MCF 10A (cell line): Measurements from ENCODE around the gene SDCCAG8. TPM values are rescaled to one million over a fixed set of nuclear protein-coding genes. Genes with fewer than 3 reads are reported as not detected.

Experiments
- BruUV-seq: library from RNA; stranded (reverse); fragments of 400-500 nt; replicated peaks from 2 replicates; lab custom pipeline; 2021; lab: Mats Ljungman, UMichigan
- CTCF ChIA-PET: fragments of 300-600 bp; sonication (Branson Sonifier 250); formaldehyde crosslinking; extraction: SDS; loops from one replicate; lab custom pipeline; 2021; ENCODE audit warnings: antibody characterized with exemption, inconsistent platforms; lab: Yijun Ruan, JAX
- POLR2A ChIA-PET: fragments of 300-600, 350-650 bp; sonication (Branson Sonifier 250); formaldehyde crosslinking; extraction: SDS; loops from one replicate; lab custom pipeline; 2020; ENCODE audit warnings: antibody characterized with exemption, inconsistent platforms; lab: Yijun Ruan, JAX
- DNase-seq: peaks from one replicate; pipeline ENCODE4 v3.0.0-alpha.2; 2018; ENCODE audit not compliant: unreplicated experiment
- H3K27ac Mint-ChIP-seq: one replicate; pipeline ENCODE4 v1.8.0; 2022; ENCODE audit warnings: mild to moderate bottlenecking, low read depth, mixed read lengths; ENCODE audit not compliant: unreplicated experiment
- H3K27me3 Mint-ChIP-seq: one replicate; pipeline ENCODE4 v1.8.0; 2022; ENCODE audit warnings: mixed read lengths; ENCODE audit not compliant: insufficient read depth, unreplicated experiment
- H3K36me3 Mint-ChIP-seq: one replicate; pipeline ENCODE4 v1.8.0; 2022; ENCODE audit warnings: mild to moderate bottlenecking, moderate library complexity, mixed read lengths; ENCODE audit not compliant: insufficient read depth, unreplicated experiment
- H3K4me1 Mint-ChIP-seq: one replicate; pipeline ENCODE4 v1.8.0; 2022; ENCODE audit warnings: mixed read lengths; ENCODE audit not compliant: insufficient read depth, unreplicated experiment
- H3K4me3 Mint-ChIP-seq: one replicate; pipeline ENCODE4 v1.8.0; 2022; ENCODE audit warnings: mild to moderate bottlenecking, moderate library complexity, mixed read lengths; ENCODE audit not compliant: unreplicated experiment
- H3K9me3 Mint-ChIP-seq: one replicate; pipeline ENCODE4 v1.8.0; 2022; ENCODE audit warnings: mixed read lengths; ENCODE audit not compliant: unreplicated experiment
- intact Hi-C: fragments of 100-400 bp; cut with micrococcal nuclease; formaldehyde crosslinking; loops from 2 replicates; pipeline ENCODE4 v1.14.1; 2022
- total RNA-seq: library from RNA; stranded (reverse); gene quantifications from 2 replicates; pipeline ENCODE4 v1.2.3, GENCODE V29; 2022
- TF ChIP-seq, protein P1 (sequence below): fragments of 200-600 bp; IDR thresholded peaks from one replicate; pipeline ENCODE4 v1.8.0; 2022; ENCODE audit warnings: antibody characterized with exemption, mild to moderate bottlenecking; ENCODE audit not compliant: unreplicated experiment

The SDCCAG8 gene
- total RNA-seq, 1 experiment from 2014 or later, result 128 TPM

DNA sequence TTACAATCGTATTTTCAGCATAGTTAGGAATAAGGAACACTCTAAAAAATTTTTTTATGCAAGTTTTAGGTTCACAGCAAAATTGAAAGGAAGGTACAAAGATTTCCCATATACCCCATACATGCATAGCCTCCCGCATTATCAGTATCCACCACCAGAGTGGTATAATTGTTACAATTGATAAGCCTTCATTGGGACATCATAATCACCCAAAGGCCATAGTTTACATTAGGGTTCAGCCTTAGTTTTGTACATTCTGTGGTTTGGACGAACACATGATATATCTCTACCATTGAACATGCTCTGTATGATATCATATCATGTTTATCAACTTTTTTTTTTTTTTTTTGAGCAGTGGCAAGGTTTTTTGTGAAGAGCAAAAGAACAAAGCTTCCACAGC lies 180.0 kb downstream of the SDCCAG8 start:
- CTCF ChIA-PET, result no interaction called here
- no peak for DNase-seq
- BruUV-seq, result no TSS peak

DNA sequence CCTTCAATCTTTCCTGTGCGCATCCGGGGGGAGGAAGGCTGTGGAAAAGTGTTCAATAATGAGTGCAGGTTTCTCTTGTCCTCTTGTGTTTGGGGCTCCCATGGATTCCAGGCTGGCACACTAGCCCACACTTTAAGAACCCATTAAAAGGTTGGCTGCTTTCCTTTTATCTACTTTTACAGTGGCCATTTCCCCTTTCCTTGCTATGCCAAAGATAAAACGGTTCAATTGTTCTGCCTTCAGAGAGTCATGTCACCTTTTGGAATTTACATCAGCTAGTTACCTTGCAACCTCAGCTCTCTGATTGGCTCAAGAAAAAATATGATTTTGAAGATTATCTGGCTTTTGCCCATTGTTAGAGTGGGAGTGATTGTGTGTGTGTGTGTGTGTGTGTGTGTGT lies 182.3 kb downstream of the SDCCAG8 start:
- ChIA-PET CTCF (interaction anchor here (0.6 to 1.2 kb wide), 3 partner anchors 39 to 985 kb away, joined by 3 read pairs; no protein-coding TSS in a partner anchor), POLR2A (interaction anchor here (0.5 kb wide), 1 partner anchor 310 kb away, joined by 4 read pairs; no protein-coding TSS in a partner anchor)
- no peaks in the 10 kb centered on the region for H3K27me3 Mint-ChIP-seq
- H3K4me1 Mint-ChIP-seq, result peaks cover 6% of the 10 kb centered on the region
- no peaks in the 10 kb centered on the region for H3K9me3 Mint-ChIP-seq
- intact Hi-C loops, result no loop called here
- BruUV-seq, result no TSS peak
- no peak for DNase-seq
- H3K27ac Mint-ChIP-seq, result no peak overlapping the region
- no peak overlapping the region for H3K4me3 Mint-ChIP-seq
- TF ChIP-seq, protein P1, sequence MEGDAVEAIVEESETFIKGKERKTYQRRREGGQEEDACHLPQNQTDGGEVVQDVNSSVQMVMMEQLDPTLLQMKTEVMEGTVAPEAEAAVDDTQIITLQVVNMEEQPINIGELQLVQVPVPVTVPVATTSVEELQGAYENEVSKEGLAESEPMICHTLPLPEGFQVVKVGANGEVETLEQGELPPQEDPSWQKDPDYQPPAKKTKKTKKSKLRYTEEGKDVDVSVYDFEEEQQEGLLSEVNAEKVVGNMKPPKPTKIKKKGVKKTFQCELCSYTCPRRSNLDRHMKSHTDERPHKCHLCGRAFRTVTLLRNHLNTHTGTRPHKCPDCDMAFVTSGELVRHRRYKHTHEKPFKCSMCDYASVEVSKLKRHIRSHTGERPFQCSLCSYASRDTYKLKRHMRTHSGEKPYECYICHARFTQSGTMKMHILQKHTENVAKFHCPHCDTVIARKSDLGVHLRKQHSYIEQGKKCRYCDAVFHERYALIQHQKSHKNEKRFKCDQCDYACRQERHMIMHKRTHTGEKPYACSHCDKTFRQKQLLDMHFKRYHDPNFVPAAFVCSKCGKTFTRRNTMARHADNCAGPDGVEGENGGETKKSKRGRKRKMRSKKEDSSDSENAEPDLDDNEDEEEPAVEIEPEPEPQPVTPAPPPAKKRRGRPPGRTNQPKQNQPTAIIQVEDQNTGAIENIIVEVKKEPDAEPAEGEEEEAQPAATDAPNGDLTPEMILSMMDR, result no peak
- H3K36me3 Mint-ChIP-seq, result peaks cover 11% of the 10 kb centered on the region

More for the DNA sequence above, 180.0 kb downstream of the SDCCAG8 start:
- TF ChIP-seq, protein P1, result no peak
- POLR2A ChIA-PET, result interaction anchor here (0.5 kb wide), 1 partner anchor 91 kb away, joined by 3 read pairs; no protein-coding TSS in a partner anchor
- Mint-ChIP-seq H3K4me3 (no peak overlapping the region), H3K27me3 (no peaks in the 10 kb centered on the region), H3K36me3 (peaks cover 26% of the 10 kb centered on the region), H3K4me1 (peaks cover 6% of the 10 kb centered on the region), H3K27ac (no peak overlapping the region), H3K9me3 (no peaks in the 10 kb centered on the region)
- intact Hi-C loops, result no loop called here

DNA sequence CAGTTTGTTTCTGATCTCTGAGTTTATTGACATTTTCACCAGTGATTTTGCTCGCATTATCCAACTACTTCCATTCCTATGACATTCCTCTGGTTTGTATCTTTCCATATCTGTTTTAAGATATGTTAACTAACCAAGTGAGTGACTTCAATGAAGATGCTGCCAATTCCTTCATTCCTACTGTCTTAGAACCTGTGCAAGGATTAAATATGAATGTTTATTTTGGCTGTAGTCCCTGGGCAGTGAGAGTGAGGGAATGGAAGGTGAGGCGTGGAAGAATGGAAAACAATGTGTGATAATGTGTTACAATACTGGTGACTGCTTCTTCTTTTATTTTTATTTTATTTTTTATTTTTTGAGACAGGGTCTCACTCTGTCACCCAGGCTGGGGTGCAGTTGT lies 183.0 kb downstream of the SDCCAG8 start:
- Mint-ChIP-seq H3K36me3 (peaks cover 11% of the 10 kb centered on the region), H3K4me1 (peaks cover 6% of the 10 kb centered on the region), H3K9me3 (no peaks in the 10 kb centered on the region), H3K4me3 (no peak overlapping the region), H3K27ac (no peak overlapping the region), H3K27me3 (no peaks in the 10 kb centered on the region)
- ChIA-PET POLR2A (no interaction called here), CTCF (interaction anchor here (0.6 kb wide), 1 partner anchor 40 kb away, joined by 3 read pairs; no protein-coding TSS in a partner anchor)
- peak; percentile 70 for DNase-seq
- TF ChIP-seq, protein P1, result no peak
- intact Hi-C loops, result no loop called here
- BruUV-seq, result no TSS peak

DNA sequence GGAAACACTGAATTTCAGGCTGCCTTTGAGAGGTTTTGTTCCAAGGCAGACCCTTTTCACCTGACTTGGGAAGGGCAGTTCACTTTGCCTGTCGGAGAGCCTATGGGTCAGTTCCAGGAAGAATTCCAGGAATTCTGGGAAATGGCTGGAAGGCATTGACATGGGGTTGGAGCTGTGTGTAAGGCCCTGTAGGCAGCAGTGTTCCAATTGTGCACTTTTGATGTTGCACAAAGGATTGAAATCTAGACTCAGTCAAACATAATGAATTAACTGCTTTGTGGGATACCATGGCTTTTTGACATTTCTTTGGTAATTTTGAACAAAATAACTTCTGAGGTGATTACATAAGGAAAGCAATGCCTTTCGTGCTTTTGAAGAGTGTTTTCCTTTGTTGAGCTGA lies 184.6 kb downstream of the SDCCAG8 start:
- POLR2A ChIA-PET, result interaction anchor here (0.5 kb wide), 1 partner anchor 133 kb away, joined by 3 read pairs; no protein-coding TSS in a partner anchor
- H3K4me1 Mint-ChIP-seq, result peaks cover 6% of the 10 kb centered on the region
- peaks cover 11% of the 10 kb centered on the region for H3K36me3 Mint-ChIP-seq
- intact Hi-C loops, result no loop called here
- no peak overlapping the region for H3K27ac Mint-ChIP-seq
- H3K4me3 Mint-ChIP-seq, result no peak overlapping the region
- H3K27me3 Mint-ChIP-seq, result no peaks in the 10 kb centered on the region
- CTCF ChIA-PET, result interaction anchor here (1.3 kb wide), 1 partner anchor 833 kb away, joined by 3 read pairs; no protein-coding TSS in a partner anchor
- TF ChIP-seq, protein P1, result no peak
- no peaks in the 10 kb centered on the region for H3K9me3 Mint-ChIP-seq
- DNase-seq, result no peak
- no TSS peak for BruUV-seq
